HG02678 (cell line): ENCODE measurements around the gene ATP8B1.
"Not testable (repeated sequence)": the region's sequence is repeated elsewhere in the genome, so short reads cannot be mapped to it uniquely, and the experiment has no call there.

Experiments
- ATAC-seq: cut with Tn5 transposase; IDR thresholded peaks from one replicate; pipeline ENCODE4 v1.9.1; 2021; ENCODE audit warnings: mild to moderate bottlenecking, moderate library complexity; ENCODE audit not compliant: unreplicated experiment

ATP8B1 gene

DNA sequence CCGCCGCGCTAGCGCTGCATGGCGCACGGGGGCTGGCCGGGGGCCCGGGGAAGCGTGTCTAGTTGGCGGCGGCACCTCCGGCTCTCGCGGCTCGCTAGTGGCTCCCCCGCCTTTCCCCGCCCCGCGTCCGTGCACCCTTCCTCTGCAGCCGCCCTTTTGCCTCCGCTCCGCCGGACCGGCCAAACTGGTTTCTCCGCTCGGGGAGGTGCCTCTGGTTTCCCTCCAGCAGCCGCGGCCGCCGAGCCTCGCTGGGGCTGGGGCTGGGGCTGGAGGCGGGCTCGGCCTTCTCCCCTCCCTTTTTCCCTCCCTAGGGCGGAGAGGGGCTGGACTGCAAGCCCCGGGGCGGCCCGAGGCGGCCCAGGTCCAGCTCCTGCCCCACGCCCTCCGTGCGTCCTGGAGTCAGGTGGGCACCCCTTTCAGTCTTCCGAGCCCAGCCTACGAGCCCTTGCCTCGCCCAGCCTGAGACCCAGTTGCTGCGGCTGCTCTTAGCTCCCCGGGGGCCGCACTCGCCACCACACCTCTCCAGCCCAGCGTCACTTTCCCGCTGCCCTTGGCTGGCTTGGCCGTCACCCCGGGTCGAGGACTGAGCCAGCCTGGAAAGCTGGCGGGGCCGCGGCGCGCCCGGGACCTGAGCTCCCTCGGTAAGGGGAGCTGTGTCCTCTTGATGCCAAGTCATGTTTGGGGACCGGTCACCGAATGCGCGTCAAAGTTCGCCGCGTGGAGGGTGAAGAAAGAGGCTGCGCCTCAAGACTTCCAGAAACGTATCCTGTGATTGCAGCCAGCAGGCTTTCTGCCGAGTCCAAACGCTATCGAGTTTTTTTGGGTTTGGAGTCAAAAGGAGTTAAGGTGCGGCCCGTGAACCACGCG is at the start of gene ATP8B1:
Gene ATP8B1, minus strand, starts transcription at position 213 of the 867 bp plus-strand sequence. CDS start 71,508 bp downstream, outside the sequence.
- ATAC-seq = peak; percentile 68

DNA sequence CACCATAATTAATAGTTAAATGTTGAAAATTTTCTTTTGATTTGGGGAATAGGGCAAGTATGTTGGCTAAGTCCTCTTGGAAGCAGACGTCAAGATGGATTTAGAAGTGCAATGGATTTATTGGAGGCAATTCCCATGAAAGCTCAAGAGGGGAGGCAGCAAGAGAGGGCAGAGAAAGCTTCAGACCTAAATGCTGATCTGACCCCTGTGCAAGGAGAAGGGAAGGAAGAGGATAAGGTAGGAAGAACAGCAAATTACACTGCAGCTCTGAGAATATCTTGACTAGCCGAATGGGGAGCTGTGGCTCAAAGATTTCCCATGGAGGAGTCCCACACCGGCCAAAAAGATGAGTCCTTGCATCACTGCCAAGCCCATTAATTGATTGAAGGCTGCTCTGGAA is 46.9 kb upstream of the ATP8B1 start:
- no peak for ATAC-seq

DNA sequence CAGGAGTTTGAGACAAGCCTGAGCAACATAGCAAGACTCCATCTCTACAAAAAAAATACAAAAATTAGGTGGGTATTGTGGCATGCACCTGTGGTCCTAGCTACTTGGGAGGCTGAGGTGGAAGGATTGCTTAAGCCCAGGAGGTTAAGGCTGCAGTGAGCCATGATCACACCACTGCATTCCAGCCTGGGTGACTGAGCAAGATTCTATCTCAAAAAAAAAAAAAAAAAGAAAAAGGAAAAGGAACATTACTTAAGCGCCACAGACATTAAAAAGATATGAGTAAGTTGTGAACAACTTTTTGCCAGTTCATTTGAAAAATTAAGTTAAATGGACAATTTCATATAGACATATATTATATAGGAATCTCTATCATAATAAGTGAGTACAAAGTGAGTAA is 45.3 kb upstream of the ATP8B1 start:
- ATAC-seq = not testable (repeated sequence)

DNA sequence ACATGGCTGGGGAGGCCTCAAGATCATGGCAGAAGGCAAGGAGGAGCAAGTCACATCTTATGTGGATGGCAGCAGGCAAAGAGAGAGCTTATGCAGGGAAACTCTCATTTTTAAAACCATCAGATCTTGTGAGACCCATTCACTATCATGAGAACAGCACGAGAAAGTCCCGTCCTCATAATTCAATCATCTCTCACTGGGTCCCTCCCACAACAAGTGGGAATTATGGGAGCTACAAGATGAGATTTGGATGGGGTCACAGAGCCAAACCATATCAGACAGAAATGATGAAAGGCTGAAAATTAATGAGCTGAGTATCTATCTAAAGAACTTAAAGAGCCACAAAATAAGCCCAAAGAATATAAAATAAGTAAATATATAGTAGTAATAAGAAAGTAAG is 44.3 kb upstream of the ATP8B1 start:
- not testable (repeated sequence) for ATAC-seq

DNA sequence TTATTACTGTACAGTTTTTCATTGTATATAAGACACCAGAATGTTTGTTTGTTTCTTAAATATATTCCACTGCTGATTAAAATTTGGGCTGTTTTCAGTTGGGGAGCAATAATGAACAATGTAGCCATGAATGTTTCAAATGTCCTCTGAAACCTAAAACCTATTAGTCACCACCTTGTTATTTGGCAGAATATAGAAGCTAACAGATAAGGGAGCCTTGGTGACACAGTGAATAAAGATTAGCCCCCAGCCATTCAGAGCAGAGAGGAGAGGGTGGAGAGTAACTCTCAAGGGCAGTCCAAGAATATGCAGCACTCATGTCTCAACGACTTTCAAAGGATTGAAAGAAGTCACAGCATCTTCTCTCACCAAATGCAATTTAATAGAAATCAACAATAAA is 43.1 kb upstream of the ATP8B1 start:
- no peak for ATAC-seq

DNA sequence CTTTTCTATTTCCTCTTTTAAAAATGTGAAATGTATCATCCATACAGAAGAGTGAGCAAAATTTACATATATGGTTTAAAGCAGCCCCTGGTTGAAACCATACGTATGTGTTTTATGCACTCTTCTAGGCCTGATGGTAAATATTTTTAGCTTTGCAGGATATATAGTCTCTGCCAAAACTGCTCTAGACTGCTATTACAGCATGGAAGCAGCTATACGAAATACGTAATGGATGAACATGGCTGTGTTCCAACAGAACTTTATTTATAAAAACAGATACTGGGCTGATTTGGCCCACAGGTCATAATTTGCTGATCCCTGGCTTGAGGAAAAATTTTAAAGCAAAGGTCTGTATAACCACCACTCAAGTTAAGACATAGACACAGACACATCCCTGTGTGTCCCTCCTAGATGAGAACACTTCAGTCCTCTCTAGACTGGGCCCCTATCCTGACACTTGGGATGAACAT is 42.5 kb upstream of the ATP8B1 start:
- ATAC-seq = peak; percentile 39

DNA sequence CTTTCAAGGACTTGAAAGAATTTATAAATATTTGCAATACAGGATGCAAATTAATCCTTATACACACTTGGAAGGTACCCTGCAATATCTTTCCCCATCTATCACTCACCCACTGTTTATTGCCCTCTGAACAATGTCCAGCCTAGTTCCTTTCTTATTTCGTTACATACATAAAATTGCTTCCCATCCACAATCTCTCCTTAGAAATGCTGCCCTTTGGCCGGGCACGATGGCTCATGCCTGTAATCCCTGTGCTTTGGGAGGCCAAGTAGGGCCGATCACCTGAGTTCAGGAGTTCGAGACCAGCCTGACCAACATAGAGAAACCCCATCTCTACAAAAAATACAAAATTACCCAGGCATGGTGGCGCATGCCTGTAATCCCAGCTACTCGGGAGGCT is 41.2 kb upstream of the ATP8B1 start:
- ATAC-seq = no peak

DNA sequence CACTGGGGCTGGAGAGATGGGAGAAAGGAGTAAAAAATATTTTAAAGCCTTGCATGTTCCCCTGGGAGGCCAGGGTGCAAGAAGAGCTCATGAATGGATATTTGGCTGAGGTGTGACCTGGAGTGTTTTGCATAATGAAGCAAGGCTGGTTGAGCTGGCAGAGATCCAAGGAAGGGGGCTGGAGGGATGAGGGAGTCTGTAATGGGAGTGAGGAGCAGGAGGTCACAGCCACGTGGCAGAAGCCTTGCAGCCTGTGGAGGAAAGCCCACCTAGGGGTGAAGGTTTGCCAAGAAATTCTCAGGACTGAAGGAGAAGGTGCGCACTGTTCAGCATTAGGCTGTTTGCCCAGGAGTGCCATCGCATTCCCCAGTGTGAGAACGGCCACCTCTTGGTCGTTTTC is 40.3 kb upstream of the ATP8B1 start:
- no peak for ATAC-seq

DNA sequence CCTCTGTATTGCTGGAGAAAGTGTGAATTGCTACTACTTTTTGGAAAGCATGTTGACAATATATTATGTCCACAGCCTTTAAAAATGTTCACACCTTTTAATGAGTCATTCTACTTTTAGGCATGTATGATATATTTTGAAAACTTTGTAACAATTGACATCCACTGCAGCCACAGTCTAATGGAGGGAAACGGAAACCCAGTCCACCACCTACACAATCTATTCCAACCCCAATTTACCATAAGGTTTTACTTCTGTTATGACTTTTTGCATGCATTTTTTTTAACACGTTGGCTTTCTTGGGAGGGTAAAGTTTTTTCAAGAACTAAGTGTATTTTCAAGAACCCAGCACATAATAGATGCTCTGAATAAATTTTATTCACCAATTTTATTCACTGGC is 38.5 kb upstream of the ATP8B1 start:
- ATAC-seq = peak; percentile 32

DNA sequence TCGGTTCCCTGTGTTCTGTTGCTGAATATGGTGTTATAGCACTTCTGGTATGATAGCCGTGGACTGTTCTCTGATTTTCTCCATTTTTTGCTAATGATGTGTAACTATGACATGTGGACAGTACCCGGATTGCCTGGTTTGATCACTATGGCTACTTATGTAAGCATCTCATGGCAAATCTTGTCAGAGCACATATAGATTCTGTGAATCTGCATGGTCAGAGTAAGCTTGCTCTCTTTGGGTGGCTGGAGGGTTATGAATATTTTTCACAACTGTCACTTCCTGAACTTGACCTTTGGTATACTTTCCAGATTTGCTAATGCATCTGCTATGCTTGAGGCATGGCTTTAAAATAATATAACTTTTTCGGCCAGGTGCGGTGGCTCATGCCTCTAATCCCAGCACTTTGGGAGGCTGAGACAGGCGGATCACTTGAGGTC is 36.8 kb upstream of the ATP8B1 start:
- ATAC-seq = no peak

DNA sequence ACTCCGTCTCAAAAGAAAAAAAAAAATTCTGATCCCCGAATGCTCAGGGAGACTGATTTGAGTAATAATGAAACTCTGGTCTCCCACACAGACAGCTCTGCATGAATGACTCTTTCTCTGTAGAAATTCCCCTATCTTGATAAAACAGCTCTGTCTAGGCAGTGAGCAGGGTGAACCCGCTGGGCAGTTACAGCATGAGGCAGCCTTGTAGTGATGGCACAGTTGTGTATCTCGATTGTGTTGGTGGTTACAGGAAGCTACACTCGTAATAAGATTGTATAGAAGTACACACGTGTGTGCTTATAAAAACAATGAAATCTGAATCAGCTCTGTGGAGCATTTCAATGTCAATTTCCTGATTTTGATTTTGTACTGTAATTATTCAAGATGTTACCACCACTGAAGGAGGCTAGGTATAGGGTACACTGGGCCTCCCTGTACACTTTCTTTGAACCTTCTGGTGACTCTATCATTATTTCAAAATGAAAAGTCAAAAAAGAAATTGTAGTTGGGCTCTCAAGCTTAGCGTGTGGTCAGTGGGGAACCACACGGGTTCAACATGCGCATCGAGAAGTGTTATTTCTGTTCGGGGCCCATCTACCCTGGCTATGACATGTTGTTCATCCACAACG is 34.9 kb upstream of the ATP8B1 start:
- ATAC-seq = peak; percentile 78

DNA sequence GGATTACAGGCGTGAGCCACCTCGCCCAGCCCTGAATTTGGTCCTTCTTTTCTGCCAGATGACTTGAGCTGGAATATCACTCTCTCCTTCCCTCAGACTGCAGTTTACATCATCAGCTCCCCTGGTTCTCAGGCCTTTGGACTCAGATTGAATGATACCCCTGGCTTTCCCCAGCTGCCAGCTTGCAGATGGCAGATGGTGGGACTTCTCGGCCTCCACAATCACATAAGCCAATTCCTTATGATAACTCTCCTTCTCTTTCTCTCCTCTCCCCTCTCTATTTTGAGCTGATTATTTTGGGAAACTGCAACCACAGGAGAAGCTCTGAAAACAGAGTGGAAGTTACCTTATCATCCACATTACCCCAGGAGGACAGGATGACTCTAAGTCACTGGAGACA is 33.4 kb upstream of the ATP8B1 start:
- no peak for ATAC-seq

DNA sequence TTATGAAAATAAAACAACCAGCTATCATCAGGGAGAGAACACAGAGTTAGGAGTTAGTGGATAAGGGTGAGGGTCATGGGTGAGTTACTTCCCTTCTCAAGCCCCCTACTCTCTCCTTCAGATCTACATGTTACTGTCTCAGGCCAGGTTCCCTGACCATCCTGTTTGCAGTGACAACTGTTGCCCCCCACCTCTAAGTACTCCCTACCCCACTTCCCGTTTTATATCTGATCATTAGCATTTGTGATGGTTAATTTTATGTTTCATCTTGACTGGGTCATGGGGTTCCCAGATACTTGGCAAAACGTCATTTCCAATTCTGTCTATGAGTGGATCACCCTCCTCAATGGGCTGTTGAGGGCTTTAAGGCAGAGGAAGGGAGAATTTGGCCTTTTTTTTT is 32.8 kb upstream of the ATP8B1 start:
- no peak for ATAC-seq

DNA sequence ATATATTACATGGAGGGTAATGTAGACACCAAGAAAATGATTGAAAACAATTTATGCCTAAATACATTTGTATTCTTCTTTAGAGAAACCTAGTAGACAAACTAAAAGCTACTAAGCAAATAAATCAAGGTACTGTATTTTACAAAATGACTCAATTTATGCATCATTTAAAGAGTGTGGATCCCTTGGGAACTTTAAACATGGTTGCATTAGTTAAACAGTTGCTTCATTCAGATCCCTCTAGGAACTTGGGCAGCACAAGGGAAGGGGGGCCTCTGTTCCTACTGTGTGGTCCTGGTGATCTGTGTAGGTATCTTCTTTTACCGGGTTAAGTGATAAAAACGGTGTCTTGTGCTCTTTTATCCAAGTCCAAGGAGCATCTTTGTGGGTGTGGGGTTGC is 31.5 kb upstream of the ATP8B1 start:
- no peak for ATAC-seq

DNA sequence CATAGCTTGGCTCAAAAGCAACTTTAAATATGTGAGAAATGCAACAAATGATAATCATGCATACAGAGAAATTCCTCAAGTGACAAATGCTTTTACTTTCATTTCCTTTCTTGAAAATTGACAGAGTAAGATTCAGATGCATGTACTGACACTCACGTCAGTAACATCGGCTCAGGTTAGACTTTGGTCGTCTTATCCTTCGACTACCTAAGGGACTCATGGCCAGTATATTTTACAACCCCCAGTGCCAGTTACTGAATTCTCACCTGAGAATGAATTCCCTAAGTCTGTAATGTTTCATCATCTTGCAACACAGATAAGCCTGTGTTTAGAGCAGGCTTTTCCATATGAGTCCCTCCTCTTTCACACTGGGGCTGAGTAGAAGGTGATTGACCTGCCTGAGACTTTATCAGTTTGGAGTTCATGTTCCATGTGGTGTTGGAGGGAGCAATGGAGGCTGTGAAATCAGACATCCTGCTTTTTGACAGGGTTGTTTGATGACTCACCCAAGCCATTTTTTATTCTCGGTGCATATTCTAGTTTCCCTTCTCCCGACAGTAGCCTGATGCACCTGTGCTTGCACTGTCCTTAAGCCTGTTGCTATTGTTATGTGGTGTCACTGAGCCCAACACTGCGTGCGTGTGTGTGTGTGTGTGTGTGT is 30.5 kb upstream of the ATP8B1 start:
- ATAC-seq = peak; percentile 45

DNA sequence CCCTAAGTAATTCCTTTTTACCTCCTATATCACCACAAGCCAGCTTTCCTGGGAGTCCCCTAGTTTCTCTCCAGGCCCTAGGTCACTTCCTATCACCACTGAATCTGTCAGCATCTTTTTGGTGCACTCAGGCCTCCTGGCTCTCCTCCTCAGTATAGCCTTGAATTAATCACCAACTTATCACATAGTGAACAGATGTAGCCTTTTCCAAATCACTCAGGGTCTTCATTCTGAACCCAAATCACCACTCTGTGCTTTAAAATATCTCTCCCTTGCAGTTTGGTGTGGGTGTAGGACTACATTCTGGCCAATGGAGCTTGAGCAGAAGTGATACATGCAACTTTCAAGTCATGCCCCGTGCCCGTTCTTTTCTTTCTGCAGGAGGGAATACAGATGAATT is 29.6 kb upstream of the ATP8B1 start:
- no peak for ATAC-seq

DNA sequence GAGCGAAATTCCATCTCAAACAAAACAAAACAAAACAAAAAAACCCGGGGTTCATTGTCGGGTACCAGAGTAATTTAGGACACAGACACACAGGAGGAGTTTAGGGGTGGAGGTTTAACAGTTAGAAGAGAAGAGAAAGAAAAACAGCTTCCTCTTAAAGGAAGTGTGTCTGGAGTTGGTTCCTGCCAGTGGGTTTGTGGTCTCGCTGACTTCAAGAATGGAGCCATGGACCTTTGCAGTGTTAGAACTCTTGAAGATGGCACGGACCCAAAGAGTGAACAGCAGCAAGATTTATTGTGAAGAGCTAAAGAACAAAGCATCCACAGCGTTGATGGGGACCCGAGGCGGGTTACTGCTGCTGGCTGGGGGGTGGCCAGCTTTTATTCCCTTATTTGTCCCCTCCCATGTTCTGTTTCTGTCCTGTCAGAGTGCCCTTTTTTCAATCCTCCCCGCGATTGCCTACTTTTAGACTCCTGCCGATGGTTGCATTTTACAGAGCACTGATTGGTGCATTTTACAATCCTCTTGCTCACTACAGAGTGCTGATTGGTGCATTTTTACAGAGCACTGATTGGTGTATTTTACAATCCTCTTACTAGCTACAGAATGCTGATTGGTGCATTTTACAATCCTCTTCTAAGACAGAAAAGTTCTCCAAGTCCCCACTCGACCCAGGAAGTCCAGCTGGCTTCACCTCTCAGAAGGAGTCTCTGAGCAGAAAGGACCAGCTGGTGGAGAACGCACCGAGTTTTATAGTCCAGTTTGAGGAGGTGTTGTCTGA is 28.7 kb upstream of the ATP8B1 start:
- ATAC-seq = no peak

DNA sequence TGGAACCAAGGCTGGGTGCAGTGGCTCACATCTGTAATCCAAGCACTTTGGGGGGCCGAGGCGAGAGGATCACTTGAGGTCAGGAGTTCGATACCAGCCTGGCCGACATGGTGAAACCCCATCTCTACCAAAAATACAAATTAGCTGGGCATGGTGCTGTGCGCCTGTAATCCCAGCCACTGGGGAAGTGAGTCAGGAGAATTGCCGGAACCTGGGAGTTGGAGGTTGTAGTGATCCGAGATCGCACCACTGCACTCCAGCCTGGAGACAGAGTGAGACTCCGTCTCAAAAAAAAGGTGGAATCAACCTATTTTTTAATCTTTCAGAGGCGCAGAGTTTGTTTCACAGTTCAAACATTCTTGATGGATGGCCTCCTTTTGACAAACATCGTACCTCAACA is 24.5 kb upstream of the ATP8B1 start:
- ATAC-seq = no peak

DNA sequence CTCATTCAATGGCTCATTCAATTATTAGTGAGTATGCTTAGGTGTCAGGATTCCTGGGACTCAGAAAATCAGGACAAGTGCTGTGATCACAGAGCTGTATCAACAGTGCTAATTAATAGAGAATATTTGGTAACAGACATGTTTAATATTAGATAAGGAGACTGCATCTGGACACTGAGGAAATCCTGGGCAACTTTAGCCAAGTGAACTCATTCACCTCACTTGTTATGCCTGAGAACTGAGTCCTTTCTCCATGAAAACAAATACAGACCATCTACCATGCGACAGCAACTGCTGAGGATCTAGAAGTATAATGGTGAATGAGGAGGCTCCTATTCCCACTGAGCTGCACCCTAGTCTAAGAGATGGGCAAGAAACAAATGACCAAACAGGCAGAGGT is 23.1 kb upstream of the ATP8B1 start:
- ATAC-seq = no peak

DNA sequence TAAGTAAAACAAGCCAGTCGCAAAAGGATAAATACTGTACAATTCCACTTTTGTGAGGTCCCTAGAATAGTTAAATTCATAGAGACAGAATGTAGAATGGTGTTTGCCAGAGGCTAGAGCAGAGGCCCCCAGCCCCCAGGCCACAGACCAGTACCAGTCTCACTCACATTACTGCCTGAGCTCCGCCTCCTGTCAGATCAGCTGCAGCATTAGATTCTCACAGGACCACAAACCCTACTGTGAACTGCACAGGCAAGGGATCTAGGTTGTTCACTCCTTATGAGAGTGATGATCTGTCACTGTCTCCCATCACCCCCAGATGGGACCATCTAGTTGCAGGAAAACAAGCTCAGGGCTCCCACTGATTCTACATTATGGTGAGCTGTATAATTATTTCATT is 17.5 kb upstream of the ATP8B1 start:
- not testable (repeated sequence) for ATAC-seq
